Mesenchymal stem cell (in vitro differentiated cells and primary cell): Measurements from ENCODE around the gene MCM3AP.

Experiments
- DNase-seq: peaks from one replicate; pipeline ENCODE4 v3.0.0-alpha.2; 2013
- H2AFZ ChIP-seq: one replicate; pipeline ENCODE4 v1.6.1; 2013; ENCODE audit warnings: low read depth, mild to moderate bottlenecking, control low read depth, inconsistent platforms, low read length, moderate library complexity
- H2AK5ac ChIP-seq: 2 replicates; pipeline ENCODE4 v1.6.1; 2013; ENCODE audit warnings: low read length, moderate library complexity, mild to moderate bottlenecking, inconsistent platforms; ENCODE audit not compliant: severe bottlenecking
- H2BK120ac ChIP-seq: one replicate; pipeline ENCODE4 v1.6.1; 2013; ENCODE audit warnings: low read depth, mild to moderate bottlenecking, inconsistent platforms, low read length, moderate library complexity
- H2BK12ac ChIP-seq, 2 experiments: one replicate each; pipeline ENCODE4 v1.6.1; 2013; ENCODE audit warnings: inconsistent platforms in 2 of 2, low read length in 2 of 2, mild to moderate bottlenecking in 2 of 2, moderate library complexity in 2 of 2, control low read depth in 1 of 2
- H2BK15ac ChIP-seq: one replicate; pipeline ENCODE4 v1.6.1; 2013; ENCODE audit warnings: mild to moderate bottlenecking, low read depth, inconsistent platforms; ENCODE audit not compliant: poor library complexity, severe bottlenecking
- H2BK5ac ChIP-seq: 2 replicates; pipeline ENCODE4 v1.6.1; 2013; ENCODE audit warnings: low read depth, mild to moderate bottlenecking, low read length, control low read depth, inconsistent platforms; ENCODE audit not compliant: poor library complexity, severe bottlenecking
- H3K14ac ChIP-seq, 2 experiments: one replicate each; pipeline ENCODE4 v1.6.1; 2013; ENCODE audit warnings: inconsistent platforms in 2 of 2, low read length in 2 of 2, control low read depth in 1 of 2, mild to moderate bottlenecking in 1 of 2, moderate library complexity in 1 of 2
- H3K18ac ChIP-seq, 2 experiments: one replicate each; pipeline ENCODE4 v1.6.1; 2013; ENCODE audit warnings: inconsistent platforms in 2 of 2, low read length in 2 of 2, control low read depth in 1 of 2, low read depth in 1 of 2, mild to moderate bottlenecking in 1 of 2
- H3K23ac ChIP-seq, 2 experiments: one replicate each; pipeline ENCODE4 v1.6.1; 2013; ENCODE audit warnings: inconsistent platforms in 2 of 2, low read length in 2 of 2, mild to moderate bottlenecking in 2 of 2, moderate library complexity in 2 of 2, control low read depth in 1 of 2
- H3K27ac ChIP-seq: 2 replicates; pipeline ENCODE4 v1.5.1; 2013; ENCODE audit warnings: mild to moderate bottlenecking, moderate library complexity, low read length, control low read depth, inconsistent platforms; ENCODE audit not compliant: poor library complexity, severe bottlenecking
- H3K27me3 ChIP-seq, 2 experiments: 2 replicates each; pipeline versions ENCODE4 v1.6.1 to v1.7.0; 2013; ENCODE audit warnings: low read length in 2 of 2, mild to moderate bottlenecking in 2 of 2, moderate library complexity in 2 of 2, control low read depth in 1 of 2, inconsistent platforms in 1 of 2; ENCODE audit not compliant: control insufficient read depth in 1 of 2, insufficient read depth in 1 of 2
- H3K36me3 ChIP-seq, 2 experiments: 2 replicates each; pipeline versions ENCODE4 v1.6.1 to v1.7.0; 2013; ENCODE audit warnings: low read length in 2 of 2, control low read depth in 1 of 2, inconsistent platforms in 1 of 2, low read depth in 1 of 2, mild to moderate bottlenecking in 1 of 2; ENCODE audit not compliant: insufficient read depth in 2 of 2, control insufficient read depth in 1 of 2
- H3K4ac ChIP-seq, 2 experiments: one replicate each; pipeline ENCODE4 v1.6.1; 2013; ENCODE audit warnings: inconsistent platforms in 2 of 2, low read length in 2 of 2, mild to moderate bottlenecking in 2 of 2, moderate library complexity in 2 of 2, control low read depth in 1 of 2, low read depth in 1 of 2
- H3K4me1 ChIP-seq: 2 replicates; pipeline ENCODE4 v1.6.1; 2013; ENCODE audit warnings: low read depth, low read length, control low read depth; ENCODE audit not compliant: control insufficient read depth, insufficient read depth
- H3K4me2 ChIP-seq: 2 replicates; pipeline ENCODE4 v1.6.1; 2013; ENCODE audit warnings: low read length, mild to moderate bottlenecking, inconsistent platforms; ENCODE audit not compliant: poor library complexity, severe bottlenecking
- H3K4me3 ChIP-seq, 2 experiments: 2 replicates each; pipeline versions ENCODE4 v1.5.1 to v1.7.0; 2013; ENCODE audit warnings: low read length in 2 of 2, mild to moderate bottlenecking in 2 of 2, control low read depth in 1 of 2, low read depth in 1 of 2; ENCODE audit not compliant: insufficient read depth in 1 of 2
- H3K79me1 ChIP-seq: replicated peaks from 2 replicates; pipeline ENCODE4 v1.6.1; 2013; ENCODE audit warnings: mild to moderate bottlenecking, control low read depth, low read length, inconsistent platforms; ENCODE audit not compliant: poor library complexity, severe bottlenecking
- H3K9ac ChIP-seq: 2 replicates; pipeline ENCODE4 v1.7.0; 2013; ENCODE audit warnings: mild to moderate bottlenecking, low read length, moderate library complexity
- H3K9me3 ChIP-seq: 2 replicates; pipeline ENCODE4 v1.7.0; 2013; ENCODE audit warnings: mild to moderate bottlenecking, low read length; ENCODE audit not compliant: control insufficient read depth
- H4K8ac ChIP-seq: one replicate; pipeline ENCODE4 v1.6.1; 2013; ENCODE audit warnings: inconsistent platforms, mild to moderate bottlenecking, low read length, moderate library complexity
- H4K91ac ChIP-seq: one replicate; pipeline ENCODE4 v1.6.1; 2013; ENCODE audit warnings: mild to moderate bottlenecking, low read length, inconsistent platforms
- WGBS: methylation state at CpG from one replicate; pipeline ENCODE4 v1.1.7; 2013; ENCODE audit warnings: mixed read lengths; 5-methylcytosine and 5-hydroxymethylcytosine counted together

Gene MCM3AP

DNA sequence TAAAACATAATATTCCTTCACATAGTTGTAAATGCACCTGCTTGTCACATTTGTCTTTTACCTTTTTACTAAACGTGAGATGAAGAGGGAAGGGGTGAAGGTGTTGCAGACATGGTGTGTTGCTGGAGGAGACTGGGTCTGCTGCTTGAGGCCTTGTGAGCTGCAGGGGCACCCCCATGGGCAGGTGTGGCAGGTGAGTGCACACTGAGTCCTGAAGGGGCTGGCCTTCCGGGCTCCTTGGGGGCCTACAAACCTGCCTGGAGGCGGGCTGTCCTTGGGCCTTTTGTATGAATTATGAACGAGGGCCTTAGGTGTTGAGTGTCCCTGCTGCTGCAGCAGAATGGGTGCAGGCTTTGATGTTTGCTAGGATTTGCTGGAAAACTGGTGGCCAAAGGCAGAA is 42.3 kb upstream of the MCM3AP start:
- no peak for DNase-seq
- peaks cover 31% of the 10 kb centered on the region for H3K79me1 ChIP-seq
- H3K36me3 ChIP-seq: peaks cover 16 to 45% of the 10 kb centered on the region in 2 experiments
- no peak overlapping the region for H3K23ac ChIP-seq
- H2BK15ac ChIP-seq: no peak overlapping the region
- H3K27ac ChIP-seq: no peak overlapping the region
- no peak overlapping the region for H4K8ac ChIP-seq
- no peak overlapping the region for H4K91ac ChIP-seq
- no peak overlapping the region for H2BK120ac ChIP-seq
- no peak overlapping the region for H3K14ac ChIP-seq
- H3K4ac ChIP-seq: no peak overlapping the region
- no peak overlapping the region for H3K18ac ChIP-seq
- no peak overlapping the region for H2AFZ ChIP-seq
- no peak overlapping the region for H2BK12ac ChIP-seq
- peaks cover 5% of the 10 kb centered on the region for H3K4me1 ChIP-seq
- 96% methylated on average over 4 of the region's 4 CpGs for WGBS
- no peak overlapping the region for H2AK5ac ChIP-seq
- no peak overlapping the region for H3K9ac ChIP-seq
- no peak overlapping the region for H3K4me3 ChIP-seq
- no peaks in the 10 kb centered on the region for H3K9me3 ChIP-seq
- H2BK5ac ChIP-seq: no peak overlapping the region
- no peak overlapping the region for H3K4me2 ChIP-seq
- no peaks in the 10 kb centered on the region for H3K27me3 ChIP-seq

DNA sequence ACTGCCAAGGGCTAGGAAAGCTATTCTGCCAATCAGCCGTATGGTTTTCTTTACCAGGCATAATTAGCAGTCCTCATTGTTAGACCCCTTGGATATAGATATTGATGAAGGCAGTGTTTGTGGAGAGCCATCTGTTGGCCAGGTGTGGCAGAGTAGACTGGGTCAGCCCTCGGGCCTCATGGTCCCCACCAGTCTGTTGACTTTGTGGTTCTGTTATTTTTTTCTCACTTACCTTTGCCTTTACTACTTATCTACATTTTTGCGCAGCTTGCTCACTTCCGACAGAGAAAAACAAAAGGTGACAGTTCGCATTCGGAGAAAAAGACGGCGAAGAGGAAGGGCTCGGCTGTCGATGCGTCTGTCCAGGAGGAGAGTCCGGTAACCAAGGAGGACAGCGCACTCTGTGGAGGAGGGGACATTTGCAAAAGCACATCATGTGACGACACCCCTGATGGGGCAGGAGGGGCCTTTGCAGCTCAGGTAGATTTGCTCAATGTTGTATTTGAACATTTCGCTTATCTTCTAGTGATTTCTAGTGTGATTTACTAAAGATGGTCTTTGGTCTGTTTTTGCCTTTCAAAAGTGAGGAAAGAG is 40.8 kb upstream of the MCM3AP start:
- Histone ChIP-seq H3K36me3 (peaks cover 14 to 38% of the 10 kb centered on the region in 2 experiments), H4K8ac (no peak overlapping the region), H3K4me2 (no peak overlapping the region), H3K4me3 (peak overlapping the region in 1 of 2 experiments; percentile 80), H2AK5ac (no peak overlapping the region), H4K91ac (no peak overlapping the region), H2BK120ac (no peak overlapping the region), H2BK5ac (no peak overlapping the region), H3K79me1 (peaks cover 26% of the 10 kb centered on the region), H2BK15ac (no peak overlapping the region), H3K23ac (no peak overlapping the region), H3K18ac (no peak overlapping the region), H2BK12ac (no peak overlapping the region), H3K14ac (no peak overlapping the region), H3K9ac (peak overlapping the region; percentile 86), H3K27me3 (no peaks in the 10 kb centered on the region), H3K4ac (peak overlapping the region in 1 of 2 experiments; percentile 56), H2AFZ (no peak overlapping the region), H3K9me3 (no peaks in the 10 kb centered on the region), H3K4me1 (peaks cover 11% of the 10 kb centered on the region), H3K27ac (no peak overlapping the region)
- DNase-seq: no peak
- 93% methylated on average over 15 of the region's 15 CpGs for WGBS

DNA sequence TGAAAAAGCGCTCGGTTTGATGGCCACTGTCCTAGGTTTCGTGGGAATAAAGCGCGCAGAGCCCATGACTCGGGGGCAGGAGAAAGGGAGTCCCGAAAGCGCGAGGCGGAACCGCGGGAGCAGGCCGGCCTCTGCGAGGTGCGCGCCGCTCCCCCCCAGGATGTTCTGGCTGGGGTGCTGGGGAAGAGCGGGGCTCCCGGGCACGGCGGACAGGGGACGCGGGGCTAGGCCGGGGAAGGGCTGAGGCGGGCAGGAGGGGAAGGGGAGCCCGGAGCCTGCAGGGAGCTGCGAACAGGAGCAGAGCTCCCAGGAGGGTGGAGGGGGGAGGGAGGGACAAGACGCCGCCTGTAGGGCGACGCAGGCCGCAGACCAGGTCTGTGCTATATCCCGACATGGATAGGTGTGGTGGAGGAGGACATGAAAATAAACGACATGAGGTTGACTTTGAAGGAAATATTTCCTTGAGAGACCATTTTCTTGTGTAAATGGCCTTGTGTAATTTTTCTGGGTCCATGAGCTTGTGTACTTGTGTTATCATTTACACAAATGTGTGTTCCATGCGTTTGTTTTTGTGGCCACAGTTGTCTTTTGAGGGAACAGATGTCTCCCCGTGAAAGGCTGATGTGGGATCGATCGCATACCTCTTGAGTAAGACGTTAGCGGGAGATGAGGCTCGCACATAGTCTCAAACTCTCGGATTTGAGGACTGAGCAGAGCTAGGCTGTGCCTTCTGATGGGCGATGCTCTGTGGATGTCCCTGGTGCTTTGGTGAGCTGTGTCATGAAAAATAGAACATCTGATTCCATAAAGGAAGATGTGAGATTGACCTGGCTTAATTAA is 39.9 kb upstream of the MCM3AP start:
- Histone ChIP-seq H3K36me3 (peaks cover 14 to 31% of the 10 kb centered on the region in 2 experiments), H2AK5ac (no peak overlapping the region), H3K4me2 (peak overlapping the region; percentile 87), H2AFZ (peak overlapping the region; percentile 54), H3K23ac (peak overlapping the region in 1 of 2 experiments; percentile 79), H3K79me1 (peaks cover 26% of the 10 kb centered on the region), H4K91ac (peak overlapping the region; percentile 53), H3K4me3 (peak overlapping the region; percentile 80 to 83), H2BK5ac (no peak overlapping the region), H3K14ac (peak overlapping the region in 1 of 2 experiments; percentile 86), H3K27me3 (no peaks in the 10 kb centered on the region), H3K27ac (peak overlapping the region; percentile 49), H2BK120ac (no peak overlapping the region), H2BK15ac (no peak overlapping the region), H2BK12ac (no peak overlapping the region), H3K18ac (peak overlapping the region; percentile 77 to 85), H3K9me3 (no peaks in the 10 kb centered on the region), H3K4me1 (peaks cover 11% of the 10 kb centered on the region), H3K9ac (peak overlapping the region; percentile 86), H3K4ac (peak overlapping the region; percentile 5 to 15), H4K8ac (peak overlapping the region; percentile 61)
- DNase-seq: peak; percentile 71
- 7% methylated on average over 42 of the region's 43 CpGs for WGBS

DNA sequence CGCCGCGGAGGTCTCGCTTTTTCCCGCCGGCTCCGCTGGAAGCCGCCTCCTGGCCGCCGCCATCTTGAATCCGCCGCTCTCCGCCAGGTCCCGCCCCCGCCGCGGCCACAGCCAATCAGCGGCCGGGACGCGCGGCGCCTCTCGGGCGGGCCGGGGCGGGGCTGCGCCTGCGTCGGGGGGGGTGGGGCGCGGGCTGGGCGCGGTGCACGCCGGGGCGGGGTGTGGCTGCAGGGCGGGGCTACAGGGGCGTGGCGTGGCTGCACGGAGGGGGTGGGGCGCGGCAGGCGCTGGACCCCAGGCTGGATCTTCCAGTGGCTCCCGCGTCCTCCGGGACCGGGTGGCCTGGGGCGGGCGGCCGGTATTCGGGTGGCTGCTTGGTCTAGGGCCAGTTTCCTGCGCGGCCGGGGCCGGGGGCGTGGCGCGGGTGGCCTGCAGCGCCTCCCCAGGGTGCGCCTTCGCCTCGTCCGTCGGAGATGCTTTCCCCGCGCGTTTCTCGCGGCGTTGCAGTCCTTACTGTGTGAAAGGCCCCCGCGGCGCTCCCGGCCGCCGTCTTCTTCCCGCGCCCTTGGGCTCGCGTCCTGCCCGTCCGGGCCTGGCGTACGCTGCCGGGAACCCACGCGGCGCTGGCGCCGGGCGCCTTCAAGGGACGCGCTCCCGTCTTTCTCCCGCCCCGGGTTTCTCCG is 39.1 kb upstream of the MCM3AP start:
- peak overlapping the region; percentile 21 for H2BK120ac ChIP-seq
- no peaks in the 10 kb centered on the region for H3K27me3 ChIP-seq
- H2BK5ac ChIP-seq: peak overlapping the region; percentile 22
- peak overlapping the region; percentile 54 for H2AFZ ChIP-seq
- H3K18ac ChIP-seq: peak overlapping the region; percentile 77 to 89
- peak overlapping the region; percentile 83 for H4K8ac ChIP-seq
- DNase-seq: peak; percentile 75
- no peak overlapping the region for H2AK5ac ChIP-seq
- whole genome bisulfite sequencing: under 1% methylated on average over 74 of the region's 98 CpGs
- no peak overlapping the region for H4K91ac ChIP-seq
- no peak overlapping the region for H2BK12ac ChIP-seq
- peak overlapping the region; percentile 49 for H3K27ac ChIP-seq
- H3K4me2 ChIP-seq: peak overlapping the region; percentile 87
- H3K9ac ChIP-seq: peak overlapping the region; percentile 92
- H3K79me1 ChIP-seq: peaks cover 23% of the 10 kb centered on the region
- peaks cover 11% of the 10 kb centered on the region for H3K4me1 ChIP-seq
- no peaks in the 10 kb centered on the region for H3K9me3 ChIP-seq
- peaks cover 13 to 23% of the 10 kb centered on the region in 2 experiments for H3K36me3 ChIP-seq
- peak overlapping the region; percentile 92 to 98 for H3K4me3 ChIP-seq
- H3K23ac ChIP-seq: no peak overlapping the region
- no peak overlapping the region for H3K14ac ChIP-seq
- peak overlapping the region; percentile 58 to 77 for H3K4ac ChIP-seq
- H2BK15ac ChIP-seq: peak overlapping the region; percentile 44
